A549 (cell line): ENCODE measurements around the gene BOC. TPM values are rescaled to one million over a fixed set of nuclear protein-coding genes. Genes with fewer than 3 reads are reported as not detected.
"Not testable (repeated sequence)": the region's sequence is repeated elsewhere in the genome, so short reads cannot be mapped to it uniquely, and the experiment has no call there.

Source experiments
- ATAC-seq, 2 experiments: fragments of 200-7000 bp in 1 of 2; fragments of >200 bp in 1 of 2; cut with Nextera tagmentation in 1 of 2; cut with Tn5 transposase in 1 of 2; 3 replicates each; pipeline versions ENCODE4 v1.8.0 to v1.9.1; 2018 to 2020; ENCODE audit warnings: mild to moderate bottlenecking in 1 of 2, moderate library complexity in 1 of 2
- CTCF ChIA-PET: fragments of 300-600 bp; sonication (Branson Sonifier 250); formaldehyde crosslinking; extraction: SDS; loops from one replicate; lab custom pipeline; 2021; ENCODE audit warnings: antibody characterized with exemption, inconsistent platforms; lab: Yijun Ruan, JAX
- POLR2A ChIA-PET: fragments of 350-600 bp; formaldehyde crosslinking; extraction: SDS; loops from one replicate; lab custom pipeline; 2021; ENCODE audit warnings: antibody characterized with exemption, inconsistent platforms; lab: Yijun Ruan, JAX
- DNase-seq, 2 experiments: peaks; one replicate each; pipeline versions ENCODE4 v3.0.0 to v3.0.0-alpha.2; 2011 to 2016; ENCODE audit warnings: low read depth in 1 of 2, low spot score in 1 of 2
- FAIRE-seq: peaks from 2 replicates; lab custom pipeline; 2011; peaks lifted over from hg19 to GRCh38; lab: Jason Lieb, UNC
- H3K27ac ChIP-seq, 2 experiments: fragments of >200 bp; sonication (Bioruptor Twin); formaldehyde crosslinking; 3 replicates each; pipeline ENCODE4 v1.5.1; 2016 to 2017
- H3K4me1 ChIP-seq: fragments of >200 bp; sonication (Bioruptor Twin); formaldehyde crosslinking; 3 replicates; pipeline ENCODE4 v1.6.1; 2016
- H3K4me2 ChIP-seq: fragments of >200 bp; sonication (Bioruptor Twin); formaldehyde crosslinking; 3 replicates; pipeline ENCODE4 v1.6.1; 2016
- H3K4me3 ChIP-seq: fragments of >200 bp; sonication (Bioruptor Twin); formaldehyde crosslinking; 3 replicates; pipeline ENCODE4 v1.5.1; 2016
- H3K9me3 ChIP-seq: fragments of >200 bp; sonication (Bioruptor Twin); formaldehyde crosslinking; 3 replicates; pipeline ENCODE4 v1.6.1; 2016
- CBX8 ChIP-seq: fragments of 200-600 bp; sonication (generic); IDR thresholded peaks from 2 replicates; pipeline ENCODE4 v1.6.1; 2016
- CHD4 ChIP-seq: fragments of 200-600 bp; sonication (generic); IDR thresholded peaks from 2 replicates; pipeline ENCODE4 v1.6.1; 2016; ENCODE audit warnings: antibody characterized with exemption, mild to moderate bottlenecking, borderline replicate concordance
- EP300 ChIP-seq, 2 experiments: fragments of >200 bp; sonication (Bioruptor Twin); formaldehyde crosslinking; IDR thresholded peaks; 2 replicates in 1 of 2; 3 replicates in 1 of 2; pipeline ENCODE4 v1.6.1; 2016 to 2017
- ESRRA ChIP-seq: fragments of 150-350 bp; IDR thresholded peaks from 2 replicates; pipeline ENCODE4 v1.6.1; 2014; ENCODE audit warnings: mild to moderate bottlenecking, low read length, borderline replicate concordance
- FOSB ChIP-seq: fragments of 250-450 bp; sonication (Bioruptor Pico); IDR thresholded peaks from 2 replicates; pipeline ENCODE4 v1.5.0; 2020; ENCODE audit warnings: mild to moderate bottlenecking, moderate library complexity
- HDAC2 ChIP-seq: fragments of 200-600 bp; sonication (generic); IDR thresholded peaks from 2 replicates; pipeline ENCODE4 v1.6.1; 2016
- HOXB13 ChIP-seq: fragments of 250-450 bp; sonication (Bioruptor Pico); IDR thresholded peaks from 2 replicates; pipeline ENCODE4 v1.5.0; 2020; ENCODE audit warnings: low read depth, mild to moderate bottlenecking, moderate library complexity
- HOXB5 ChIP-seq: fragments of 250-450 bp; sonication (Bioruptor Pico); IDR thresholded peaks from 2 replicates; pipeline ENCODE4 v1.5.0; 2020; ENCODE audit warnings: mild to moderate bottlenecking, moderate library complexity
- JUN ChIP-seq, 2 experiments: fragments of >200 bp; sonication (Bioruptor Twin); formaldehyde crosslinking; IDR thresholded peaks; 2 replicates in 1 of 2; 3 replicates in 1 of 2; pipeline ENCODE4 v1.6.1; 2016 to 2017
- JUNB ChIP-seq: fragments of >200 bp; sonication (Bioruptor Twin); formaldehyde crosslinking; IDR thresholded peaks from 2 replicates; pipeline ENCODE4 v1.6.1; 2016
- KDM1A ChIP-seq: fragments of 200-600 bp; sonication (generic); IDR thresholded peaks from 2 replicates; pipeline ENCODE4 v1.6.1; 2016; ENCODE audit warnings: low read depth, mild to moderate bottlenecking
- MAFK ChIP-seq: fragments of 450-650 bp; IDR thresholded peaks from 2 replicates; pipeline ENCODE4 v1.6.1; 2014; ENCODE audit not compliant: partially characterized antibody
- NPAS2 ChIP-seq: fragments of 250-450 bp; sonication (Bioruptor Pico); IDR thresholded peaks from 2 replicates; pipeline ENCODE4 v1.8.0; 2022; ENCODE audit warnings: mild to moderate bottlenecking, moderate library complexity, borderline replicate concordance
- POLR2A ChIP-seq: IDR thresholded peaks from 2 replicates; pipeline ENCODE4 v1.6.1; 2012; ENCODE audit warnings: mild to moderate bottlenecking, low read length
- RARB ChIP-seq: fragments of 250-450 bp; sonication (Bioruptor Pico); IDR thresholded peaks from 2 replicates; pipeline ENCODE4 v1.8.0; 2021; ENCODE audit warnings: mild to moderate bottlenecking, moderate library complexity
- RFX5 ChIP-seq: fragments of 450-650 bp; IDR thresholded peaks from 2 replicates; pipeline ENCODE4 v1.7.1; 2014; ENCODE audit warnings: antibody characterized with exemption, mild to moderate bottlenecking, moderate library complexity
- TFCP2L1 ChIP-seq: fragments of 250-450 bp; sonication (Bioruptor Pico); IDR thresholded peaks from 2 replicates; pipeline ENCODE4 v1.5.0; 2021; ENCODE audit warnings: mild to moderate bottlenecking
- TP53 ChIP-seq: fragments of 250-450 bp; sonication (Bioruptor Pico); IDR thresholded peaks from 2 replicates; pipeline ENCODE4 v1.5.0; 2021; ENCODE audit warnings: mild to moderate bottlenecking, moderate library complexity
- ZFP36 ChIP-seq: fragments of 450-650 bp; IDR thresholded peaks from 2 replicates; pipeline ENCODE4 v1.6.1; 2014; ENCODE audit warnings: borderline replicate concordance; ENCODE audit not compliant: partially characterized antibody
- WGBS: methylation state at CpG from one replicate; pipeline ENCODE4 v1.1.6; 2017; ENCODE audit errors: missing lambda C conversion rate; 5-methylcytosine and 5-hydroxymethylcytosine counted together
- polyA plus RNA-seq, 4 experiments: library from polyadenylated mRNA; depleted of rRNA in 3 of 4; stranded (reverse); fragments of >200 nt; fragmentation: RNase III in 1 of 4; extraction: RNeasy Plus Mini Kit Qiagen cat#74134 plus additional on column Dnase treatment in 1 of 4; gene quantifications; 2 replicates in 3 of 4; 3 replicates in 1 of 4; pipeline ENCODE4 v1.2.3, GENCODE V29; 2011 to 2017
- TF ChIP-seq, protein P1 (sequence below): fragments of 200-600 bp; sonication (generic); IDR thresholded peaks from 2 replicates; pipeline ENCODE4 v1.6.1; 2016; ENCODE audit warnings: antibody characterized with exemption, mild to moderate bottlenecking, moderate library complexity
- TF ChIP-seq, protein P2 (sequence below): fragments of >200 bp; sonication (Bioruptor Twin); formaldehyde crosslinking; IDR thresholded peaks from 3 replicates; pipeline ENCODE4 v1.6.1; 2016
- TF ChIP-seq, protein P3 (sequence below): IDR thresholded peaks from 2 replicates; pipeline ENCODE4 v1.6.1; 2012
- TF ChIP-seq, protein P4 (sequence below): IDR thresholded peaks from 2 replicates; pipeline ENCODE4 v1.6.1; 2012; ENCODE audit warnings: low read depth, borderline replicate concordance
- TF ChIP-seq, protein P5 (sequence below): fragments of 250-450 bp; sonication (Bioruptor Pico); IDR thresholded peaks from 2 replicates; pipeline ENCODE4 v1.5.0; 2021; ENCODE audit warnings: mild to moderate bottlenecking, moderate library complexity, borderline replicate concordance

BOC gene
- polyA plus RNA-seq, 2 of the 4 experiments (the other 2 are of a cell fraction), result 4.0 TPM

DNA sequence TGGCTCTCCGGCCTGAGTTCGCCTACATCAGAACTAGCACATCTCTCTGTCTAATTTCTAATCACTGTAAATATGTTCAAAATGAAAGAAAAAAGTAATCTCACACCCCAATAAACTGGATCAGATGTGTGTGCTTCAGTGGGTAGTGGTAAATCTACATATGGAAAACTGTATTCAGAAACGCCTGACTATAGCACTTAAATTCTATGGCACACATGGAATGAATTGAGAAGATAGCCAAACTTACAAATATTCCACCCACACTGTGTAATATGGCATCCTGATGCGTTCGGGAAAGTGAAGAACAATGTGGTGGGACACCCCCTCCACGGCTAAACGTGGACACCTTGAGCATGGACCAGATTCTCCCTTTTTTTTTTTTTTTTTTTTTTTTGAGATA, 40.6 kb upstream of the BOC start:
- FAIRE-seq (no peak), DNase-seq (no peak), ATAC-seq (no peak)
- 63% methylated on average over 7 of the region's 7 CpGs for whole genome bisulfite sequencing
- CTCF ChIA-PET, result no interaction called here
- Histone ChIP-seq H3K4me2 (no peak overlapping the region), H3K4me1 (no peaks in the 10 kb centered on the region), H3K27ac (no peak overlapping the region), H3K4me3 (no peak overlapping the region), H3K9me3 (no peaks in the 10 kb centered on the region)
- TF ChIP-seq JUN (IDR thresholded peaks at IDR 0.05) (no peak), NPAS2 (CRISPR knock-in tag) (no peak), CHD4 (no peak), CBX8 (no peak), FOSB (CRISPR knock-in tag) (no peak), ZFP36 (no peak), TP53 (CRISPR knock-in tag) (no peak), HOXB13 (no peak), RFX5 (no peak), RARB (no peak), ESRRA (no peak)
- TF ChIP-seq, protein P1, sequence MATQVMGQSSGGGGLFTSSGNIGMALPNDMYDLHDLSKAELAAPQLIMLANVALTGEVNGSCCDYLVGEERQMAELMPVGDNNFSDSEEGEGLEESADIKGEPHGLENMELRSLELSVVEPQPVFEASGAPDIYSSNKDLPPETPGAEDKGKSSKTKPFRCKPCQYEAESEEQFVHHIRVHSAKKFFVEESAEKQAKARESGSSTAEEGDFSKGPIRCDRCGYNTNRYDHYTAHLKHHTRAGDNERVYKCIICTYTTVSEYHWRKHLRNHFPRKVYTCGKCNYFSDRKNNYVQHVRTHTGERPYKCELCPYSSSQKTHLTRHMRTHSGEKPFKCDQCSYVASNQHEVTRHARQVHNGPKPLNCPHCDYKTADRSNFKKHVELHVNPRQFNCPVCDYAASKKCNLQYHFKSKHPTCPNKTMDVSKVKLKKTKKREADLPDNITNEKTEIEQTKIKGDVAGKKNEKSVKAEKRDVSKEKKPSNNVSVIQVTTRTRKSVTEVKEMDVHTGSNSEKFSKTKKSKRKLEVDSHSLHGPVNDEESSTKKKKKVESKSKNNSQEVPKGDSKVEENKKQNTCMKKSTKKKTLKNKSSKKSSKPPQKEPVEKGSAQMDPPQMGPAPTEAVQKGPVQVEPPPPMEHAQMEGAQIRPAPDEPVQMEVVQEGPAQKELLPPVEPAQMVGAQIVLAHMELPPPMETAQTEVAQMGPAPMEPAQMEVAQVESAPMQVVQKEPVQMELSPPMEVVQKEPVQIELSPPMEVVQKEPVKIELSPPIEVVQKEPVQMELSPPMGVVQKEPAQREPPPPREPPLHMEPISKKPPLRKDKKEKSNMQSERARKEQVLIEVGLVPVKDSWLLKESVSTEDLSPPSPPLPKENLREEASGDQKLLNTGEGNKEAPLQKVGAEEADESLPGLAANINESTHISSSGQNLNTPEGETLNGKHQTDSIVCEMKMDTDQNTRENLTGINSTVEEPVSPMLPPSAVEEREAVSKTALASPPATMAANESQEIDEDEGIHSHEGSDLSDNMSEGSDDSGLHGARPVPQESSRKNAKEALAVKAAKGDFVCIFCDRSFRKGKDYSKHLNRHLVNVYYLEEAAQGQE, result no peak
- TF ChIP-seq, protein P2, sequence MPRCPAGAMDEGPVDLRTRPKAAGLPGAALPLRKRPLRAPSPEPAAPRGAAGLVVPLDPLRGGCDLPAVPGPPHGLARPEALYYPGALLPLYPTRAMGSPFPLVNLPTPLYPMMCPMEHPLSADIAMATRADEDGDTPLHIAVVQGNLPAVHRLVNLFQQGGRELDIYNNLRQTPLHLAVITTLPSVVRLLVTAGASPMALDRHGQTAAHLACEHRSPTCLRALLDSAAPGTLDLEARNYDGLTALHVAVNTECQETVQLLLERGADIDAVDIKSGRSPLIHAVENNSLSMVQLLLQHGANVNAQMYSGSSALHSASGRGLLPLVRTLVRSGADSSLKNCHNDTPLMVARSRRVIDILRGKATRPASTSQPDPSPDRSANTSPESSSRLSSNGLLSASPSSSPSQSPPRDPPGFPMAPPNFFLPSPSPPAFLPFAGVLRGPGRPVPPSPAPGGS, result no peak
- TF ChIP-seq, protein P3, sequence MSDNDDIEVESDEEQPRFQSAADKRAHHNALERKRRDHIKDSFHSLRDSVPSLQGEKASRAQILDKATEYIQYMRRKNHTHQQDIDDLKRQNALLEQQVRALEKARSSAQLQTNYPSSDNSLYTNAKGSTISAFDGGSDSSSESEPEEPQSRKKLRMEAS, result no peak
- POLR2A ChIA-PET, result no interaction called here

DNA sequence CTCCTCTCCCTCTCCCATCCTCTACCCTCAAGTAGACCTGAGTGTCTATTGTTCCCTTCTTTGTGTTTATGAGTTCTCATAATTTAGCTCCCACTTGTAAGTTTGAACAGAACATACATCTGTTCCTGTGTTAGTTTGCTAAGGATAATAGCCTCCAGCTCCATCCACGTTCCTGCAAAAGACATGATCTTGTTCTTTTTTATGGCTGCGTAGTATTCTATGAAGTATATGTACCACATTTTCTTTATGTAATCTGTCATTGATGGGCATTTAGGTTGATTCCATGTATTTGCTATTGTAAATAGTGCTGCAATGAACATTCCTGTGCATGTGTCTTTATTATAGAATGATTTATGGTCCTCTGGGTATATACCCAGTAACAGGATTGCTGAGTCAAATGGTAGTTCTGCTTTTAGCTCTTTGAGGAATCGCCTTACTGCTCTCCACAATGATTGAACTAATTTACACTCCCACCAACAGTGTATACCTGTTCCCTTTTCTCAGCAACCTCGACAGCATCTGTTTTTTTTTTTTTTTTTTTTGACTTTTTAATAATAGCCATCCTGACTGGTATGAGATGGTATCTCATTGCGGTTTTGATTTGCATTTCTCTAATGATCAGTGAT, 39.6 kb upstream of the BOC start:
- CTCF ChIA-PET, POLR2A ChIA-PET, H3K4me3 ChIP-seq, H3K4me1 ChIP-seq, DNase-seq, H3K9me3 ChIP-seq, FAIRE-seq, H3K27ac ChIP-seq, H3K4me2 ChIP-seq, ATAC-seq: not testable (repeated sequence)
- 43% methylated on average over 5 of the region's 5 CpGs for WGBS

DNA sequence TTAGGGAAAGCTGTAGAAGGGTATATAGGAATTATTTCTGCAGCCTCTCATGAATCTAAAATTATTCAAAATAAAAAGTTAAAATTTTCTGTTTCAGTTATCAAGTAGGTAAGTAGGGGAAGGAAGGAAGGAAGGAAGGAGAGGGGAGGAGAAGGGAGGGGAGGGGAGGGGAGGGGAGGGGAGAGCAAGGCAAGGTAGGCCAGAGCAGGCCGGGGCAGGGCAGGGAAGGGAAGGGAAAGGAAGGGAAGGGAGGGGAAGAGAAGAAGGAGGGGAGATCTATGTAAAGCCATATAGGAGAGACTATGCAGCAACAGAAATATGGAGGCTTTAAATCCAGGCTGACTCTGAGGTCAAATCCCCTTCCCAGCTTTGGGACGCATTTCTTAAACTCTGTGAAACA, 38.3 kb upstream of the BOC start:
- FAIRE-seq (no peak), DNase-seq (no peak), ATAC-seq (no peak)
- Histone ChIP-seq H3K4me1 (no peaks in the 10 kb centered on the region), H3K27ac (no peak overlapping the region), H3K4me2 (no peak overlapping the region), H3K4me3 (no peak overlapping the region), H3K9me3 (0 out of 3 replicates have a peak, but pooled peaks cover 6% of the 10 kb centered on the region)
- ChIA-PET CTCF (no interaction called here), POLR2A (no interaction called here)
- WGBS, result 56% methylated on average over 1 of the region's 2 CpGs
- TF ChIP-seq ESRRA (no peak), KDM1A (no peak), POLR2A (no peak), HOXB5 (CRISPR knock-in tag) (no peak), TP53 (CRISPR knock-in tag) (no peak), JUNB (no peak), MAFK (no peak), EP300 (IDR thresholded peaks at IDR 0.05) (no peak), HDAC2 (no peak), TFCP2L1 (no peak)
- TF ChIP-seq, protein P4, sequence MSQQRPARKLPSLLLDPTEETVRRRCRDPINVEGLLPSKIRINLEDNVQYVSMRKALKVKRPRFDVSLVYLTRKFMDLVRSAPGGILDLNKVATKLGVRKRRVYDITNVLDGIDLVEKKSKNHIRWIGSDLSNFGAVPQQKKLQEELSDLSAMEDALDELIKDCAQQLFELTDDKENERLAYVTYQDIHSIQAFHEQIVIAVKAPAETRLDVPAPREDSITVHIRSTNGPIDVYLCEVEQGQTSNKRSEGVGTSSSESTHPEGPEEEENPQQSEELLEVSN, result no peak
- TF ChIP-seq, protein P5, sequence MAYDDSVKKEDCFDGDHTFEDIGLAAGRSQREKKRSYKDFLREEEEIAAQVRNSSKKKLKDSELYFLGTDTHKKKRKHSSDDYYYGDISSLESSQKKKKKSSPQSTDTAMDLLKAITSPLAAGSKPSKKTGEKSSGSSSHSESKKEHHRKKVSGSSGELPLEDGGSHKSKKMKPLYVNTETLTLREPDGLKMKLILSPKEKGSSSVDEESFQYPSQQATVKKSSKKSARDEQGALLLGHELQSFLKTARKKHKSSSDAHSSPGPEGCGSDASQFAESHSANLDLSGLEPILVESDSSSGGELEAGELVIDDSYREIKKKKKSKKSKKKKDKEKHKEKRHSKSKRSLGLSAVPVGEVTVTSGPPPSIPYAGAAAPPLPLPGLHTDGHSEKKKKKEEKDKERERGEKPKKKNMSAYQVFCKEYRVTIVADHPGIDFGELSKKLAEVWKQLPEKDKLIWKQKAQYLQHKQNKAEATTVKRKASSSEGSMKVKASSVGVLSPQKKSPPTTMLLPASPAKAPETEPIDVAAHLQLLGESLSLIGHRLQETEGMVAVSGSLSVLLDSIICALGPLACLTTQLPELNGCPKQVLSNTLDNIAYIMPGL (CRISPR knock-in tag), result no peak
- TF ChIP-seq, all 56 proteins: peak for 0
